K562 (cell line): ENCODE data around the gene TMEM225B. TPM values are rescaled to one million over a fixed set of nuclear protein-coding genes. Genes with fewer than 3 reads are reported as not detected.

ENCODE experiments used
- ARID2 ChIP-seq: fragments of 450-650 bp; IDR thresholded peaks from 2 replicates; pipeline ENCODE4 v1.6.1; 2017; ENCODE audit warnings: antibody characterized with exemption, mild to moderate bottlenecking
- CC2D1A ChIP-seq: fragments of 450-650 bp; IDR thresholded peaks from 2 replicates; pipeline ENCODE4 v1.6.1; 2017; ENCODE audit warnings: mild to moderate bottlenecking
- CHD7 ChIP-seq: fragments of 200-600 bp; sonication (generic); IDR thresholded peaks from one replicate; pipeline ENCODE4 v1.6.1; 2012; ENCODE audit warnings: mild to moderate bottlenecking, low read depth, low read length, inconsistent platforms
- HSF4 ChIP-seq: fragments of 250-450 bp; sonication (Bioruptor Pico); IDR thresholded peaks from 2 replicates; pipeline ENCODE4 v2.1.2; 2022; ENCODE audit warnings: mild to moderate bottlenecking, moderate library complexity, borderline replicate concordance
- KLF16 ChIP-seq: IDR thresholded peaks from 2 replicates; pipeline ENCODE4 v1.6.1; 2016; ENCODE audit warnings: antibody characterized with exemption
- MYBL2 ChIP-seq, 2 experiments: fragments of 450-650 bp in 1 of 2; sonication (generic) in 1 of 2; formaldehyde crosslinking in 1 of 2; IDR thresholded peaks; 2 replicates each; pipeline versions ENCODE4 v1.6.1 to v1.8.1; 2017 to 2022; ENCODE audit warnings: borderline replicate concordance in 1 of 2, inconsistent platforms in 1 of 2, low read depth in 1 of 2, mild to moderate bottlenecking in 1 of 2, missing genetic modification reagents in 1 of 2, moderate library complexity in 1 of 2
- SMAD1 ChIP-seq: fragments of 150-350 bp; IDR thresholded peaks from 2 replicates; pipeline ENCODE4 v1.6.1; 2014; ENCODE audit warnings: low read length, low read depth; ENCODE audit not compliant: partially characterized antibody
- SMARCA4 ChIP-seq: fragments of 450-650 bp; IDR thresholded peaks from 2 replicates; pipeline ENCODE4 v1.6.1; 2016
- TAF15 ChIP-seq: fragments of 200-400 bp; formaldehyde crosslinking; IDR thresholded peaks from 2 replicates; pipeline ENCODE4 v1.6.1; 2017; ENCODE audit warnings: mild to moderate bottlenecking, low read depth, low read length, moderate library complexity
- TFAP4 ChIP-seq: sonication (generic); formaldehyde crosslinking; IDR thresholded peaks from 2 replicates; pipeline ENCODE4 v1.8.0; 2022; ENCODE audit warnings: missing genetic modification reagents, mild to moderate bottlenecking, moderate library complexity, borderline replicate concordance
- ZBTB33 ChIP-seq: sonication (generic); formaldehyde crosslinking; IDR thresholded peaks from 2 replicates; pipeline ENCODE4 v1.8.1; 2023; ENCODE audit warnings: mild to moderate bottlenecking, missing genetic modification reagents
- ZNF316 ChIP-seq: fragments of 450-650 bp; IDR thresholded peaks from 2 replicates; pipeline ENCODE4 v1.6.1; 2016
- ZNF644 ChIP-seq: fragments of 200-800 bp; sonication (Bioruptor generic); IDR thresholded peaks from 2 replicates; pipeline ENCODE4 v1.6.1; 2016; ENCODE audit warnings: low read depth, missing genetic modification characterization, missing compliant biosample characterization
- polyA plus RNA-seq, 8 experiments: library from polyadenylated mRNA; depleted of rRNA in 4 of 8; stranded (reverse) in 5 of 8; unstranded in 3 of 8; fragments of >200 nt; fragmentation: Nextera tagmentation in 2 of 8; fragmentation: Illumina TruSeq in 1 of 8; extraction: Ambion mirVana in 2 of 8; extraction: Trizol in 1 of 8; gene quantifications; 2 replicates each; pipeline versions ENCODE4 v1.2.1 to v1.2.3, GENCODE V29; 2011 to 2014; ENCODE audit warnings: inconsistent platforms in 1 of 8, missing spikeins in 1 of 8
- total RNA-seq, 7 experiments: library from RNA; depleted of rRNA in 6 of 7; stranded (reverse); fragments of >200 nt in 6 of 7; fragmentation: Illumina TruSeq in 2 of 7; extraction: Trizol in 2 of 7; gene quantifications; 2 replicates each; pipeline versions ENCODE4 v1.2.1 to v1.2.3, GENCODE V29; 2011 to 2021; ENCODE audit warnings: low replicate concordance in 1 of 7

TMEM225B gene
- total and polyA plus RNA-seq, 9 of the 15 experiments (the other 6 are each of a cell fraction or from before 2014, with no cell fraction given), result 0.08 to 0.73 (median 0.56) TPM

GRCh38 chr7:99631295-99632109 is 33.4 kb downstream of the TMEM225B start (continued):
- peak; percentile 83 for TF ChIP-seq CHD7
- TF ChIP-seq ARID2, result peak; percentile 80; the same call in 1 of the 2 replicates
- peak; percentile 39; the same call in 1 of the 2 replicates for TF ChIP-seq TFAP4
- peak; percentile 47 for TF ChIP-seq SMAD1
- no peak for TF ChIP-seq ZNF644 (tag)
- peak; percentile 83 for TF ChIP-seq ZNF316
- peak; percentile 50; the same call in 1 of the 2 replicates for TF ChIP-seq CC2D1A
- no peak for TF ChIP-seq TAF15
- no peak for TF ChIP-seq ZBTB33 (CRISPR knock-in tag)
- no peak for TF ChIP-seq SMARCA4
- 0 out of 2 replicates have a peak, but pooled peaks have one; percentile 41 for TF ChIP-seq KLF16
- no peak for TF ChIP-seq MYBL2 (IDR thresholded peaks at IDR 0.05; ENCODE audit: low read depth)
- no peak for TF ChIP-seq MYBL2 (CRISPR knock-in tag; IDR thresholded peaks at IDR 0.05; ENCODE audit: borderline replicate concordance)
- no peak for TF ChIP-seq HSF4 (CRISPR knock-in tag)
